ENCODE measurements around the gene FHIT.

Gene FHIT

GRCh38 chr3:59839283-59839682 is 1412.0 kb downstream of the FHIT start:
- H3K4me3 ChIP-seq (ENCODE audit: low read depth, low read length), result no peak overlapping the region
- no peak for TF ChIP-seq CTCF (IDR thresholded peaks at IDR 0.05; ENCODE audit: low read depth, low read length, missing control alignments)
- no peak for DNase-seq (ENCODE audit: low read depth)

GRCh38 chr3:59836531-59836930 is 1414.7 kb downstream of the FHIT start:
- no peak overlapping the region for H3K4me3 ChIP-seq (ENCODE audit: low read depth, low read length)
- TF ChIP-seq CTCF (IDR thresholded peaks at IDR 0.05; ENCODE audit: low read depth, low read length, missing control alignments), result no peak
- DNase-seq (ENCODE audit: low read depth), result no peak

GRCh38 chr3:59832702-59833101 is 1418.5 kb downstream of the FHIT start:
- no peak overlapping the region for H3K4me3 ChIP-seq (ENCODE audit: low read depth, low read length)
- TF ChIP-seq CTCF (IDR thresholded peaks at IDR 0.05; ENCODE audit: low read depth, low read length, missing control alignments), result no peak
- DNase-seq (ENCODE audit: low read depth), result no peak

GRCh38 chr3:59832241-59832640 is 1419.0 kb downstream of the FHIT start:
- no peak for DNase-seq (ENCODE audit: low read depth)
- TF ChIP-seq CTCF (IDR thresholded peaks at IDR 0.05; ENCODE audit: low read depth, low read length, missing control alignments), result no peak

GRCh38 chr3:59831394-59831793 is 1419.9 kb downstream of the FHIT start:
- H3K4me3 ChIP-seq (ENCODE audit: low read depth, low read length), result no peak overlapping the region
- no peak for DNase-seq (ENCODE audit: low read depth)
- no peak for TF ChIP-seq CTCF (IDR thresholded peaks at IDR 0.05; ENCODE audit: low read depth, low read length, missing control alignments)

More at GRCh38 chr3:59832241-59832640, 1419.0 kb downstream of the FHIT start:
- H3K4me3 ChIP-seq (ENCODE audit: low read depth, low read length), result no peak overlapping the region

- H3K4me3 ChIP-seq (ENCODE audit: low read depth, low read length), result no peak overlapping the region
- no peak for TF ChIP-seq CTCF (IDR thresholded peaks at IDR 0.05; ENCODE audit: low read depth, low read length, missing control alignments)
- no peak for DNase-seq (ENCODE audit: low read depth)
Observed at GRCh38 chr3:59829527-59829926, 1421.7 kb downstream of the FHIT start.

- no peak for TF ChIP-seq CTCF (IDR thresholded peaks at IDR 0.05; ENCODE audit: low read depth, low read length, missing control alignments)
- H3K4me3 ChIP-seq (ENCODE audit: low read depth, low read length), result no peak overlapping the region
- no peak for DNase-seq (ENCODE audit: low read depth)
Observed at GRCh38 chr3:59824876-59825275, 1426.4 kb downstream of the FHIT start.
